ENCODE measurements around the gene SHTN1. TPM values are rescaled to one million over a fixed set of nuclear protein-coding genes. Genes with fewer than 3 reads are reported as not detected.

Gene SHTN1
- total RNA-seq, 1 experiment from 2014 or later: 39.9 TPM

DNA sequence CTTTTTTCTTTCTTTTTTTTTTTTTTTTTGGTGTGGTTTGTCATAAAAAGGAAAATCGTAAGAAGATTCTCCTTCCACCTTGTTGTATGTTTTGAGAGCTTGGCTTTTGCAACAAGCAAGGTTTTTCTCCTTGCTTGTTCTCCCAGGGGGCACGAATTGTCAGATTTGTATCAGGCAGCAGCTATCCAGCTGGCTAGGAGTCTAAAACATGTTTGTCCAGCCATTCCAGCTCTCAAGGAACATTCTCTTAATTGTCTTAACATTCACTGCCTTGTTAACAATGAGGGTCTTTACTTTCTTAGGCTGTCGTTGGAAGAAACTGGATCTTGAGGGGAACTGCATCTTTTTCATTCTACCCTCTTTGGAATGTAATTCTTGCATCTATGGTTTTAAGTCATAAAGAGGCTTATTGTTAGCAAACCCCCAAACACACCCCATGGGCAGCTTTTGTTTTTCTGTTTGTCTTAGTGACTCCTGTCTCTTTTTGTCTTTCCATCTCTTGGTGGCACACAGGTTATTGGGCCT is 14.6 kb downstream of the SHTN1 start:
- peaks cover 19% of the 10 kb centered on the region for H3K4me1 ChIP-seq (ENCODE audit: insufficient read depth, low read length, poor library complexity, severe bottlenecking)
- H3K9me3 ChIP-seq (ENCODE audit: low read depth, low read length, poor library complexity, severe bottlenecking): no peaks in the 10 kb centered on the region
- no peak overlapping the region for H3K27ac ChIP-seq (ENCODE audit: low read depth, low read length, poor library complexity, severe bottlenecking)
- no peak overlapping the region for H3K4me3 ChIP-seq (ENCODE audit: low read depth, low read length, poor library complexity, severe bottlenecking)
- BruUV-seq (replicated peaks): no TSS peak
- POLR2A ChIA-PET (ENCODE audit: low non-redundant PET): no interaction called here
- CTCF ChIA-PET: interaction anchor here (0.7 kb wide), 1 partner anchor 15 kb away, joined by 5 read pairs; no protein-coding TSS in a partner anchor
- intact Hi-C loops (cut with micrococcal nuclease; ENCODE audit: unreplicated experiment): no loop called here
- no peaks in the 10 kb centered on the region for H3K27me3 ChIP-seq (replicated peaks; ENCODE audit: insufficient read depth, low read depth, low read length, poor library complexity)
- no peaks in the 10 kb centered on the region for H3K36me3 ChIP-seq (ENCODE audit: insufficient read depth, low read length, poor library complexity, severe bottlenecking)
- no peak for TF ChIP-seq EZH2 (IDR thresholded peaks at IDR 0.05; ENCODE audit: borderline replicate concordance, low read depth, low read length, poor library complexity, severe bottlenecking)
- TF ChIP-seq, protein P1, sequence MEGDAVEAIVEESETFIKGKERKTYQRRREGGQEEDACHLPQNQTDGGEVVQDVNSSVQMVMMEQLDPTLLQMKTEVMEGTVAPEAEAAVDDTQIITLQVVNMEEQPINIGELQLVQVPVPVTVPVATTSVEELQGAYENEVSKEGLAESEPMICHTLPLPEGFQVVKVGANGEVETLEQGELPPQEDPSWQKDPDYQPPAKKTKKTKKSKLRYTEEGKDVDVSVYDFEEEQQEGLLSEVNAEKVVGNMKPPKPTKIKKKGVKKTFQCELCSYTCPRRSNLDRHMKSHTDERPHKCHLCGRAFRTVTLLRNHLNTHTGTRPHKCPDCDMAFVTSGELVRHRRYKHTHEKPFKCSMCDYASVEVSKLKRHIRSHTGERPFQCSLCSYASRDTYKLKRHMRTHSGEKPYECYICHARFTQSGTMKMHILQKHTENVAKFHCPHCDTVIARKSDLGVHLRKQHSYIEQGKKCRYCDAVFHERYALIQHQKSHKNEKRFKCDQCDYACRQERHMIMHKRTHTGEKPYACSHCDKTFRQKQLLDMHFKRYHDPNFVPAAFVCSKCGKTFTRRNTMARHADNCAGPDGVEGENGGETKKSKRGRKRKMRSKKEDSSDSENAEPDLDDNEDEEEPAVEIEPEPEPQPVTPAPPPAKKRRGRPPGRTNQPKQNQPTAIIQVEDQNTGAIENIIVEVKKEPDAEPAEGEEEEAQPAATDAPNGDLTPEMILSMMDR (conservative IDR thresholded peaks at IDR 0.05; ENCODE audit: low read depth, low read length): no peak
- no peak for DNase-seq (ENCODE audit: low spot score)

DNA sequence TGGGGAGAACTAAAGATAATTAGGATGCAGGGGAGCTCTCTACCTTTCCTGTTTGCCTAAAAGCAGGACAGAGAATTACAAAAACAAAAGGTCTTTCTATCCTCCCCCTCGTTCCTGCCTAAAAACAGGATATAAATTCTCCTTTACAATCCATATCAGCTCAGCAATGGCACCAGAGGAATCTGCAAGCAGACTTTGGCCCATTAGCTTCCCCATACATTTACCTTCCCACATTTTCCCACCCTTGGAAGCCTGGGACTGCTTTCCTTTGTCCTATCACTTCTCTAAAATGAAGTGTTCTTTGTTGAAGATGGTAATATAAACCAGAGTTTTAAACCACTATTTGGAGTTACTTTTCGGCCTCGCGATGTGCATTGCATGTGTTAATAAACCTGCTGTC is 15.5 kb downstream of the SHTN1 start:
- peaks cover 19% of the 10 kb centered on the region for H3K4me1 ChIP-seq (ENCODE audit: insufficient read depth, low read length, poor library complexity, severe bottlenecking)
- H3K27me3 ChIP-seq (replicated peaks; ENCODE audit: insufficient read depth, low read depth, low read length, poor library complexity): no peaks in the 10 kb centered on the region
- CTCF ChIA-PET: no interaction called here
- DNase-seq (ENCODE audit: low spot score): no peak
- TF ChIP-seq EZH2 (IDR thresholded peaks at IDR 0.05; ENCODE audit: borderline replicate concordance, low read depth, low read length, poor library complexity, severe bottlenecking): no peak
- TF ChIP-seq, protein P1 (conservative IDR thresholded peaks at IDR 0.05; ENCODE audit: low read depth, low read length): no peak
- no peaks in the 10 kb centered on the region for H3K9me3 ChIP-seq (ENCODE audit: low read depth, low read length, poor library complexity, severe bottlenecking)
- no peak overlapping the region for H3K4me3 ChIP-seq (ENCODE audit: low read depth, low read length, poor library complexity, severe bottlenecking)
- no peak overlapping the region for H3K27ac ChIP-seq (ENCODE audit: low read depth, low read length, poor library complexity, severe bottlenecking)
- BruUV-seq (replicated peaks): no TSS peak
- intact Hi-C loops (cut with micrococcal nuclease; ENCODE audit: unreplicated experiment): no loop called here
- H3K36me3 ChIP-seq (ENCODE audit: insufficient read depth, low read length, poor library complexity, severe bottlenecking): no peaks in the 10 kb centered on the region
- POLR2A ChIA-PET (ENCODE audit: low non-redundant PET): no interaction called here

DNA sequence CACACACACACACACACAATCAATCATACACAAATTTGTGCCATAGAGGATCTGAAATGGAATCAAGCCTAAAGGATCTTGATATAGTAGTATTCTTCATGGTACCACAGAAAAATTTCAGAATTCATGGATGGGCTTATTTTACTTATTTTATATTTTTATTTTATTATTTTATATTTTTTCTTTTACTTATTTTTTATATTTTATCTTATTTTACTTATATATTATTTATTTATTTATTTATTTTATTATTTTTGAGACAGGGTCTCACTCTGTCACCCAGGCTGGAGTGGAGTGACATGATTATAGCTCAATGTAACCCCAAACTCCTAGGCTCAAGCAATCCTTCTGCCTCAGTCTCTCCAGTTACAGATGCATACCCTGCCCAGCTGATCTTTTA is 16.7 kb downstream of the SHTN1 start:
- H3K36me3 ChIP-seq (ENCODE audit: insufficient read depth, low read length, poor library complexity, severe bottlenecking): no peaks in the 10 kb centered on the region
- no peak overlapping the region for H3K27ac ChIP-seq (ENCODE audit: low read depth, low read length, poor library complexity, severe bottlenecking)
- no peak overlapping the region for H3K4me3 ChIP-seq (ENCODE audit: low read depth, low read length, poor library complexity, severe bottlenecking)
- DNase-seq (ENCODE audit: low spot score): no peak
- H3K9me3 ChIP-seq (ENCODE audit: low read depth, low read length, poor library complexity, severe bottlenecking): no peaks in the 10 kb centered on the region
- CTCF ChIA-PET: no interaction called here
- peaks cover 15% of the 10 kb centered on the region for H3K4me1 ChIP-seq (ENCODE audit: insufficient read depth, low read length, poor library complexity, severe bottlenecking)
- intact Hi-C loops (cut with micrococcal nuclease; ENCODE audit: unreplicated experiment): no loop called here
- TF ChIP-seq EZH2 (IDR thresholded peaks at IDR 0.05; ENCODE audit: borderline replicate concordance, low read depth, low read length, poor library complexity, severe bottlenecking): no peak
- TF ChIP-seq, protein P1 (conservative IDR thresholded peaks at IDR 0.05; ENCODE audit: low read depth, low read length): no peak
- no TSS peak for BruUV-seq (replicated peaks)
- no peaks in the 10 kb centered on the region for H3K27me3 ChIP-seq (replicated peaks; ENCODE audit: insufficient read depth, low read depth, low read length, poor library complexity)
- POLR2A ChIA-PET (ENCODE audit: low non-redundant PET): no interaction called here
